Fibroblast of pulmonary artery (primary cell): Measurements from ENCODE around the gene NTM.
A peak's percentile ranks its signal among the peaks of the same experiment; 100 is the strongest.

ENCODE experiments used
- DNase-seq: peaks from one replicate; pipeline ENCODE4 v3.0.0-alpha.2; 2010; ENCODE audit warnings: low read depth
- H3K4me3 ChIP-seq: replicated peaks from 2 replicates; pipeline ENCODE4 v1.5.1; 2011; ENCODE audit warnings: low read depth, mild to moderate bottlenecking, control low read depth, low read length, moderate library complexity
- CTCF ChIP-seq: IDR thresholded peaks from 2 replicates; pipeline ENCODE4 v1.5.1; 2011; ENCODE audit warnings: mild to moderate bottlenecking, control low read depth, low read length, inconsistent platforms; ENCODE audit errors: missing control alignments

Gene NTM

DNA sequence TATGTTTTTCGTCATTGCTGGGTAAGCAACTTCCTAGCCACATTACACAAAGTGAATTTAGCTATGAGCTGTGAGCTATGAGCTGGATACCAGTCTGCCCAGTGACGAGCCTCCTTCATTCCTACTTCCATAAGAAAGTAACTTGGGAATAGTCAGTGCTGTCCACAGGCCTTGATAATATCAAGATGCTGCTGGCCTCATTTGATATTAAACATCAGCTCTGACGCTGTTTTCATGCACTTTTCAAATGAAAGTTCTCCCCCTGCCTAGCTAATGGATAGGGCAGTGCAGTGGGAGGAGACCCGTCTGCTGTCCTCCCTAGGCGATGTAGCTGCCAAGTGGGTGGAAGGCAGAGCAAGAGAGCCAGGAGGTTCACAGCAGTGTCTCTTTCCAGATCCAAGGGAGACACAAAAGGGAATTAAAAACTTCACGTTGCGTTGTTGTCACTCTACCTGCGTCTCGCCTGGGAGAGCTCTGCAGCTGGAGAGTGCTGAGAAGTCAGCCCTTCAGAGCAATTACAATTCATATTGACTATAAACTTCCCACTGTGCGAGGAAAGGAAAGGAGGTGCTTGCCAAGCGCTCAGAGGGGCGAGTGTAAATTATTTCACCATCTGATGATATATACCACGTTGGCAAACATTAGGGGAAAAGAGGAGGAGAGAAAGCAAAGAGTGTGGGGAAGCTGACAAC lies 861.4 kb downstream of the NTM start:
- H3K4me3 ChIP-seq, result no peak overlapping the region
- no peak for DNase-seq
- no peak for TF ChIP-seq CTCF

GRCh38 chr11:132234878-132235277 lies 864.5 kb downstream of the NTM start:
- H3K4me3 ChIP-seq, result no peak overlapping the region
- peak; percentile 35 for DNase-seq
- no peak for TF ChIP-seq CTCF

DNA sequence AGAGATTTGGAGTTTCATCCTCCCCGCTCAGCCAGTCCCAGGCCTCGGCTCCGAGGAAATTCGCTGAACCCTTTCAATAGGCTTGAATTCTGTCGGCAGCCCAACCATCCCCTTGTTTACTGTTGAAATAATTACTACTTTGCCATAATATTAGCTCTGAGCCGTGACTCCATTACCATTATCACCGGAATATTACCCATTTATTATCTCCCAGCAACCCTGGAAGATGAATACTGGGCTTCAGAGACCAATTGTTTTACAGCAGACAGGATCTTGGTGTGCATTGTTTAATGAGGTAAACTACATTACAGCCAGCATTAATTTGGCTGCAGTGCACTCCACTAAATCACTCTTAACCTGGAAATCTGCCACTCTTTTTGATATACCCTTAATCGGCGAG lies 867.4 kb downstream of the NTM start:
- H3K4me3 ChIP-seq, result no peak overlapping the region
- TF ChIP-seq CTCF, result no peak
- DNase-seq, result no peak

GRCh38 chr11:132238331-132238866 lies 868.0 kb downstream of the NTM start:
- DNase-seq, result no peak
- H3K4me3 ChIP-seq, result no peak overlapping the region
- no peak for TF ChIP-seq CTCF

GRCh38 chr11:132240374-132240773 lies 870.0 kb downstream of the NTM start:
- TF ChIP-seq CTCF, result no peak
- DNase-seq, result no peak
- H3K4me3 ChIP-seq, result no peak overlapping the region

DNA sequence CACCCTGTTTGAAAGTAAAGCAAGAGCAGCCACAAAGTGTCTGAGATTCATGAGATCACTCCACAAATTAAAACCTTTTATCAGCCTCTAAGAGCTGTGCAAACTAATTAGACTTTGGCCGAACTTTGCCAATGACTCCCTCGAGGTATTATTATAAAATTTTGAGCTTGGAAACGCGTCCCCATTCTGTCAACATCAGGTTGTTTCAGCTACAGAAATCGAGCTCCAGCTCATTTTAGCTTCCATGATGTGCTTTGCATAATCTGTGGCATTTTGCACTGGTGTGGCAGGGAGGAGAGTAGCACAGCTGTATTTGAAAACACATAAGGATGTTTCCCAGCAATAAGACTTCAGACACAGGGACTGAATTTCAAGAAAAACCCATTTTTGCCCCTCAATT lies 872.2 kb downstream of the NTM start:
- no peak for DNase-seq
- TF ChIP-seq CTCF, result no peak
- no peak overlapping the region for H3K4me3 ChIP-seq

DNA sequence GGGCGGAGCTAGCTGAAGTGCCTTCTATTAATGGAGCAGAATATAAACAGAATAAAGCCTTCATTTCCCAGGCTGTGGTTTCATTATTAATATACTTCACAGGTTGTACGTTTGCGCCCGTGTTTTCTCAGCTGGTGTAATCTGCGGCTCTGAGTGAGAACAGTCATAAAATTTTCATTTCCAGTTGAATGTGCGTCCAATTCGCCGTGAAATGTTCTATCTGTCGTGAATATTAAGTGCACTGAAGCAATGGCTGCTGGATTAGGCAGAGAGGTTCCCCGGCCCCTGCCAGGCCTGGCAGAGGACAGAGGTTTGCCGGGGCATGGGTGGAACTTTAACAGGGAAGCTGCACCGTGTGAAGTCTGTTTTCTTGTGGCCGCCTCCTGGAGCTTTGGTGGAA lies 874.4 kb downstream of the NTM start:
- no peak for TF ChIP-seq CTCF
- DNase-seq, result no peak
- no peak overlapping the region for H3K4me3 ChIP-seq
